Measurements from ENCODE around the gene MT2A. TPM values are rescaled to one million over a fixed set of nuclear protein-coding genes. Genes with fewer than 3 reads are reported as not detected.
A peak's percentile ranks its signal among the peaks of the same experiment; 100 is the strongest.

Gene MT2A
- total RNA-seq, 2 donors from 2014 or later = 36.4 to 43.4 TPM

GRCh38 chr16:56630134-56630533, 21.8 kb downstream of the MT2A start:
- ATAC-seq = peak; percentile 30

GRCh38 chr16:56631197-56631596, 22.8 kb downstream of the MT2A start:
- H3K27ac Mint-ChIP-seq = no peak overlapping the region
- H3K27me3 Mint-ChIP-seq = peaks cover 55% of the 10 kb centered on the region
- peaks cover 14% of the 10 kb centered on the region for H3K4me1 Mint-ChIP-seq
- H3K36me3 Mint-ChIP-seq (ENCODE audit: low read depth) = peaks cover 5% of the 10 kb centered on the region
- no peak for ATAC-seq
- H3K9me3 ChIP-seq (ENCODE audit: control insufficient read depth, low read length, poor library complexity, severe bottlenecking) = no peaks in the 10 kb centered on the region
- no peak for DNase-seq
- H3K4me3 Mint-ChIP-seq = peak overlapping the region; percentile 79

More at GRCh38 chr16:56630134-56630533, 21.8 kb downstream of the MT2A start:
- H3K27ac Mint-ChIP-seq = no peak overlapping the region
- no peak overlapping the region for H3K4me3 Mint-ChIP-seq
- H3K27me3 Mint-ChIP-seq = peaks cover 54% of the 10 kb centered on the region
- H3K4me1 Mint-ChIP-seq = peaks cover 21% of the 10 kb centered on the region
- peaks cover 5% of the 10 kb centered on the region for H3K36me3 Mint-ChIP-seq (ENCODE audit: low read depth)
- H3K9me3 ChIP-seq (ENCODE audit: control insufficient read depth, low read length, poor library complexity, severe bottlenecking) = no peaks in the 10 kb centered on the region
- no peak for DNase-seq

GRCh38 chr16:56631832-56632155, 23.4 kb downstream of the MT2A start:
- no peak overlapping the region for H3K27ac Mint-ChIP-seq
- no peak for DNase-seq

GRCh38 chr16:56632156-56632847, 23.9 kb downstream of the MT2A start, which contains the start of gene MT1M:
Gene MT1M (plus strand): TSS chr16:56632659. CDS start chr16:56632732, 73 bp downstream.
- Mint-ChIP-seq H3K4me3 (peak within 1 kb of the TSS; percentile 79), H3K4me1 (peaks cover 15% of the 10 kb centered on the region), H3K27me3 (peaks cover 66% of the 10 kb centered on the region), H3K36me3 (ENCODE audit: low read depth) (peaks cover 5% of the 10 kb centered on the region), H3K27ac (no peak within 1 kb of the TSS)
- DNase-seq (no peak), ATAC-seq (peak; percentile 30)
- no peaks in the 10 kb centered on the region for H3K9me3 ChIP-seq (ENCODE audit: control insufficient read depth, low read length, poor library complexity, severe bottlenecking)

More at GRCh38 chr16:56631832-56632155, 23.4 kb downstream of the MT2A start:
- no peak for ATAC-seq
- Mint-ChIP-seq H3K36me3 (ENCODE audit: low read depth) (peaks cover 5% of the 10 kb centered on the region), H3K4me3 (peak overlapping the region; percentile 79), H3K27me3 (peaks cover 61% of the 10 kb centered on the region), H3K4me1 (peaks cover 15% of the 10 kb centered on the region)
- H3K9me3 ChIP-seq (ENCODE audit: control insufficient read depth, low read length, poor library complexity, severe bottlenecking) = no peaks in the 10 kb centered on the region

DNA sequence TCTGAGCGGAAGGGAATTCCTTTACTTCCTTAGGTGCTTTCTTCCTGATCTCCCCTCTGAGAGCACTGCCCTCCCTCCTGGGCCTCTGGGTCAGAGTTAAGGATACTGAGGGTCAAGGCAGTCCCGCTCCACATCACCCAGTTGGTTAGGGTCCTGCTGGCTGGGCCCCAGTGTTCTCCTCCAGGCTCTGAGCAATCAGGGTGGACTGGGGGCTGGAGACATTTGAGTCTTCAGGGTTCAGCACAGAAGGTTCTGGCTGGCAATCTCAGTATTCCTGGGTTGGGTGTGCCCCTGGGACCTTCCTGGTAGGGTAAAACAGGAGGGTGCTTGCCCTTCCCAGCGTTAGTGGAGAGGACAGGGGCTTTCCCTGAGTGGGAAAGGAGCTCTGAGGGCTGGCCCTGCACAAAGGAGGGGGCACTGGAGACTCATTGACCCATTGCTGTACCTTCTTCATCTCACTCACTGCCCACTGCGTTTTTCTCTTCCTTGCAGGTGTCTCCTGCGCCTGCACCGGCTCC, 24.5 kb downstream of the MT2A start:
- Mint-ChIP-seq H3K4me1 (peaks cover 18% of the 10 kb centered on the region), H3K4me3 (peak overlapping the region; percentile 77)
- ATAC-seq = no peak

DNA sequence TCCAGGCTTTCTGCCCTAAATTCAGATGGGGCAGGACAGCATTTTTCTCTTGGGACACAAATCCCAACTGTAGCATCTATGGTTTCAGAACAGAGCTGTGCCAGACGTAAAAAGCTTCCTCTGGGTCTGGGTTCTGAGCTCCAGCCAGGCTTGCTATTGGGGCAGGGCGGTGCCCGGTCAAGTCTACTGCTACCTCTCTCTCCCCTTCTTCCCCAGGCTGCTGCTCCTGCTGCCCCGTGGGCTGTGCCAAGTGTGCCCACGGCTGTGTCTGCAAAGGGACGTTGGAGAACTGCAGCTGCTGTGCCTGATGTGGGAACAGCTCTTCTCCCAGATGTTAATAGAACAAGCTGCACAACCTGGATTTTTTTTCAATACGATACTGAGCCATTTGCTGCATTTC, 25.2 kb downstream of the MT2A start:
- Mint-ChIP-seq H3K4me1 (peaks cover 21% of the 10 kb centered on the region), H3K27me3 (peaks cover 76% of the 10 kb centered on the region), H3K36me3 (ENCODE audit: low read depth) (peaks cover 8% of the 10 kb centered on the region), H3K4me3 (no peak overlapping the region), H3K27ac (no peak overlapping the region)
- DNase-seq = no peak
- no peak for ATAC-seq
- no peaks in the 10 kb centered on the region for H3K9me3 ChIP-seq (ENCODE audit: control insufficient read depth, low read length, poor library complexity, severe bottlenecking)

More for the DNA sequence above, 24.5 kb downstream of the MT2A start:
- DNase-seq = no peak
- peaks cover 72% of the 10 kb centered on the region for H3K27me3 Mint-ChIP-seq
- peaks cover 8% of the 10 kb centered on the region for H3K36me3 Mint-ChIP-seq (ENCODE audit: low read depth)
- H3K27ac Mint-ChIP-seq = no peak overlapping the region
- no peaks in the 10 kb centered on the region for H3K9me3 ChIP-seq (ENCODE audit: control insufficient read depth, low read length, poor library complexity, severe bottlenecking)

DNA sequence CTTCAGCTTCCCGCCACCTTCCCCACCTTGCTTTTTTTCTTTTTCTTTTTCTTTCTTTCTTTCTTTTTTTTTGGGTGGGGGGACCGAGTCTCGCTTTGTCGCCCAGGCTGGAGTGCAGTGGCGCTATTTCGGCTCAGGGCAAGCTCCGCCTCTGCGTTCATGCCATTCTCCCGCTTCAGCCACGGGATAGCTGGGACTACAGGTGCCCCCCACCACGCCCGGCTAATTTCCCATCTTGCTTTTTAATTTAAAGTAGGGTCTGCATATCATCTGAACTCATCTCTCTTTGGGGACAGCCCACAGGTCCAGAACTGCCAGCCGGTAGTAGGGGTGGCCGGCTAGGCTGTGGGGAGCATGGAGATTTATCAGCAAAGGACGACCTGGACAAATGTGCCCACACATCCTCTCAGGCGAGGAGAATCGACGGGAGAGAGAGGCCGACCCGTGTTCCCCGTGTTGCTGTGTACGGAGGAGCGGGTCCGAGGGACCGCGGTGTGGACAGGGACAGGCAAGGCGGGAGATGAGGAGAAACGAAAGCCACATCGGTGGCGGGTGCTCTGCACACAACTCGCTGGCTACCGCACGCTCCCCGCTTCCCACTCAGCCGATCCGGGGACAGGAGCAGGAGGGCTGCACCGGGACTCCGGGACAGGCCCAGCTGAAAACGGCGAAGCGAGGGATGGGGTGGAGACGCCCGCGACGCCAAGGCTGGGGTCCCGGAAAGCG, 26.5 kb downstream of the MT2A start:
- Mint-ChIP-seq H3K27me3 (peaks cover 88% of the 10 kb centered on the region), H3K4me3 (peak overlapping the region; percentile 90), H3K36me3 (ENCODE audit: low read depth) (peaks cover 8% of the 10 kb centered on the region), H3K27ac (peak overlapping the region; percentile 86), H3K4me1 (peaks cover 23% of the 10 kb centered on the region)
- ATAC-seq = no peak
- H3K9me3 ChIP-seq (ENCODE audit: control insufficient read depth, low read length, poor library complexity, severe bottlenecking) = no peaks in the 10 kb centered on the region
- no peak for DNase-seq

GRCh38 chr16:56635441-56635967, 27.1 kb downstream of the MT2A start:
- peaks cover 23% of the 10 kb centered on the region for H3K4me1 Mint-ChIP-seq
- no peaks in the 10 kb centered on the region for H3K9me3 ChIP-seq (ENCODE audit: control insufficient read depth, low read length, poor library complexity, severe bottlenecking)
- ATAC-seq = peak; percentile 31
- peak overlapping the region; percentile 86 for H3K27ac Mint-ChIP-seq
- no peak for DNase-seq
- peaks cover 90% of the 10 kb centered on the region for H3K27me3 Mint-ChIP-seq
- H3K36me3 Mint-ChIP-seq (ENCODE audit: low read depth) = peaks cover 8% of the 10 kb centered on the region
- H3K4me3 Mint-ChIP-seq = peak overlapping the region; percentile 90

- Mint-ChIP-seq H3K4me3 (no peak overlapping the region), H3K27me3 (peaks cover 83% of the 10 kb centered on the region), H3K27ac (no peak overlapping the region), H3K36me3 (ENCODE audit: low read depth) (peaks cover 6% of the 10 kb centered on the region), H3K4me1 (peaks cover 21% of the 10 kb centered on the region)
- ATAC-seq (no peak), DNase-seq (no peak)
- H3K9me3 ChIP-seq (ENCODE audit: control insufficient read depth, low read length, poor library complexity, severe bottlenecking) = no peaks in the 10 kb centered on the region
These were observed 28.4 kb downstream of the MT2A start for GRCh38 chr16:56636616-56637413.

DNA sequence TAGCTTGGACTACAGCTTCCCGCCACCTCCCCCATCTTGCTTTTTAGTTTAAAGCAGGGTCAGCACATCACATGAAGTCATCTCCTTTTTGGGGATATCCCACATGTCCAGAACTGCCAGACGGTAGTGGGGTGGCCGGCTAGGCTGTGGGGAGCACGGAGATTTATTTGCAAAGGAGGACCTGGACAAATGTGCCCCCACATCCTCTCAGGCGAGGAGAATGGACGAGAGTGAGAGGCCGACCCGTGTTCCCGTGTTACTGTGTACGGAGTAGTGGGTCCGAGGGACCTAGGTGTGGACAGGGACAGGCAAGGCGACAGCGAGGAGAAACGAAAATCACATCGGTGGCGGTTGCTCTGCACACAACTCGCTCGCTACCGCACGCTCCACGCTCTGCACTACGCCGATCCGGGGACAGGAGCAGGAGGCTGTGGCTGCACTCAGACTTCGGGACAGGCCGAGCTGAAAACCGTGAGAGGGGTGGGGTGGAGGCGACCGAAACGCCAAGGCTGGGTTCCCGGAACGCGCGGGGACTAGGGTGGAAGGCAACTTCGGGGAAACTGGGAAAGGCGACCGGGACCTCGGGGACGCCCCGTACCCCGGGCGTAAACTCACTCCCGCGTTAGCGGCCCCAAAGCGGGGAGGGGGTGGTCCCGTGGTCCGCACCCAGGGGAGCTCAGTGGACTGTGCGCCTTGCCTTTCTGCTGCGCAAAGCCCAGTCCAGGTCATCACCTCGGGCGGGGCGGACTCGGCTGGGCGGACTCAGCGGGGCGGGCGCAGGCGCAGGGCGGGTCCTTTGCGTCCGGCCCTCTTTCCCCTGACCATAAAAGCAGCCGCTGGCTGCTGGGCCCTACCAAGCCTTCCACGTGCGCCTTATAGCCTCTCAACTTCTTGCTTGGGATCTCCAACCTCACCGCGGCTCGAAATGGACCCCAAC, 29.7 kb downstream of the MT2A start, which contains the start of gene MT1A:
Gene MT1A, plus strand, starts transcription at position 853 of the 937 bp plus-strand sequence. Its CDS starts 73 bp downstream, at position 926.
- Mint-ChIP-seq H3K4me1 (peaks cover 23% of the 10 kb centered on the region), H3K27ac (no peak within 1 kb of the TSS), H3K4me3 (peak within 1 kb of the TSS; percentile 77), H3K27me3 (peaks cover 74% of the 10 kb centered on the region), H3K36me3 (ENCODE audit: low read depth) (peaks cover 5% of the 10 kb centered on the region)
- no peaks in the 10 kb centered on the region for H3K9me3 ChIP-seq (ENCODE audit: control insufficient read depth, low read length, poor library complexity, severe bottlenecking)
- ATAC-seq = peak; percentile 36
- DNase-seq = no peak

GRCh38 chr16:56639045-56639444, 30.7 kb downstream of the MT2A start:
- no peaks in the 10 kb centered on the region for H3K9me3 ChIP-seq (ENCODE audit: control insufficient read depth, low read length, poor library complexity, severe bottlenecking)
- no peak for DNase-seq
- Mint-ChIP-seq H3K4me3 (no peak overlapping the region), H3K27me3 (peaks cover 65% of the 10 kb centered on the region), H3K36me3 (ENCODE audit: low read depth) (peaks cover 5% of the 10 kb centered on the region), H3K27ac (no peak overlapping the region), H3K4me1 (peaks cover 30% of the 10 kb centered on the region)
- ATAC-seq = no peak

GRCh38 chr16:56640076-56640475, 31.7 kb downstream of the MT2A start:
- ATAC-seq = no peak
- Mint-ChIP-seq H3K27me3 (peaks cover 54% of the 10 kb centered on the region), H3K4me1 (peaks cover 29% of the 10 kb centered on the region)

More at GRCh38 chr16:56640076-56640475, 31.7 kb downstream of the MT2A start:
- Mint-ChIP-seq H3K4me3 (no peak overlapping the region), H3K27ac (no peak overlapping the region), H3K36me3 (ENCODE audit: low read depth) (peaks cover 3% of the 10 kb centered on the region)
- H3K9me3 ChIP-seq (ENCODE audit: control insufficient read depth, low read length, poor library complexity, severe bottlenecking) = no peaks in the 10 kb centered on the region
- DNase-seq = no peak
